ENCODE data around the gene PNLDC1.
"Not testable (repeated sequence)": the region's sequence is repeated elsewhere in the genome, so short reads cannot be mapped to it uniquely, and the experiment has no call there.

The PNLDC1 gene

DNA sequence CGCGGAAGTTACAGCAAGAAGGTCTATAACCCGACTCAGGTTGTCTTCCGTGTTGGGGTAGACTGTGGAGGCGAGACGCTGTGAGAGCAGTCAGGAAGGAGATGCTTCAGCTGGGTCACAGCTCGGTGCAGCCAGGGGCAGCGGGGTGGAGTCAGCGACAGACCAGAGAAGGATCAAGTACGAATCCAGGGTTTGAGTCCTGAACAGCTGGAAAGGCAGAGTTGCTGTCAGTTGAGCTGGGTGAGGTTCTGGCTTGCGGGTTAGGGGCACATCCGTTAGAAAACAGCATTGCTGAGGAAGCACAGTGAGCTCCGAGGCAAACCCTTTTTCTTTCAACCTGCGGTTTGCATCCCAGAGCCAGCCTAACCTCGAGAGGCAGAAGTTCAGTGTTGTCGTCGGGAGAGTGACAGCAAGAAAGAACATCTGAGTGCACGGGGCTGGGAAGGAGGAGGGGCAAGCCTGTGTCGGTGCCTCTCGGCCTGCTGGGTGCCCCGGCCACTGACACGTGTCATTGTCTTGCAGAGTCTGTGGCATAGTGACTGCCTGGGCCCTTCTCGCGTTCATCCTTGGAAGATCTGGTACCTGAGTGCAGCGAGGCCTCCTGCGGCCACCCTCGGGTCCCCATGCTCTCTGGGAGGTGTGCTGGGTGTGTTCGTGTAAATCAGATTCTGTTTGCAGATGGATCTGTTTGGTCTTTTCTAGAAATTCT, 20.0 kb downstream of the PNLDC1 start:
- no peak for DNase-seq (ENCODE audit: low read depth)
- TF ChIP-seq, protein P1, sequence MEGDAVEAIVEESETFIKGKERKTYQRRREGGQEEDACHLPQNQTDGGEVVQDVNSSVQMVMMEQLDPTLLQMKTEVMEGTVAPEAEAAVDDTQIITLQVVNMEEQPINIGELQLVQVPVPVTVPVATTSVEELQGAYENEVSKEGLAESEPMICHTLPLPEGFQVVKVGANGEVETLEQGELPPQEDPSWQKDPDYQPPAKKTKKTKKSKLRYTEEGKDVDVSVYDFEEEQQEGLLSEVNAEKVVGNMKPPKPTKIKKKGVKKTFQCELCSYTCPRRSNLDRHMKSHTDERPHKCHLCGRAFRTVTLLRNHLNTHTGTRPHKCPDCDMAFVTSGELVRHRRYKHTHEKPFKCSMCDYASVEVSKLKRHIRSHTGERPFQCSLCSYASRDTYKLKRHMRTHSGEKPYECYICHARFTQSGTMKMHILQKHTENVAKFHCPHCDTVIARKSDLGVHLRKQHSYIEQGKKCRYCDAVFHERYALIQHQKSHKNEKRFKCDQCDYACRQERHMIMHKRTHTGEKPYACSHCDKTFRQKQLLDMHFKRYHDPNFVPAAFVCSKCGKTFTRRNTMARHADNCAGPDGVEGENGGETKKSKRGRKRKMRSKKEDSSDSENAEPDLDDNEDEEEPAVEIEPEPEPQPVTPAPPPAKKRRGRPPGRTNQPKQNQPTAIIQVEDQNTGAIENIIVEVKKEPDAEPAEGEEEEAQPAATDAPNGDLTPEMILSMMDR (conservative IDR thresholded peaks at IDR 0.05; ENCODE audit: control insufficient read depth, insufficient read depth, low read depth, low read length): no peak
- H3K4me3 ChIP-seq (ENCODE audit: control insufficient read depth, low read depth, low read length): no peak overlapping the region

DNA sequence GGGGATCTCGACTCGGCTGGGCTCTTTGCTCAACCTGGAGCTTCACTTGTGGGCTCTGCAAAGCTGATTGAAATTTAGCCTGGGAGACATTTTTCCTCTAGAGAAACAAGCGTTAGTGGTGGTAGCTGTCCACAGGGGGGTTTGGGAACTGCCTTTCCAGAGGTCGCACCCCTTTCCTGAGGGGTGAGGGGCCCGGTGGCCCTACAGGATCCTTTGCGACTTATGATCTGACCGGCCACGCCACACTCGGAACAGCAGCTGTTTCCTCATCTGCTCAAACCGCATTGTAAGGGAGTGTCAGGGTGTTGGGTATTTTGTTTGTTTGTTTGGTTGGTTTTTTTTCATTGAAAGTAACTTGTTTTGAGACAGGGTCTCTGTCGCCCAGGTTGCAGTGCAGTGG, 21.0 kb downstream of the PNLDC1 start:
- H3K4me3 ChIP-seq (ENCODE audit: control insufficient read depth, low read depth, low read length): no peak overlapping the region
- no peak for DNase-seq (ENCODE audit: low read depth)
- TF ChIP-seq, protein P1 (conservative IDR thresholded peaks at IDR 0.05; ENCODE audit: control insufficient read depth, insufficient read depth, low read depth, low read length): no peak

DNA sequence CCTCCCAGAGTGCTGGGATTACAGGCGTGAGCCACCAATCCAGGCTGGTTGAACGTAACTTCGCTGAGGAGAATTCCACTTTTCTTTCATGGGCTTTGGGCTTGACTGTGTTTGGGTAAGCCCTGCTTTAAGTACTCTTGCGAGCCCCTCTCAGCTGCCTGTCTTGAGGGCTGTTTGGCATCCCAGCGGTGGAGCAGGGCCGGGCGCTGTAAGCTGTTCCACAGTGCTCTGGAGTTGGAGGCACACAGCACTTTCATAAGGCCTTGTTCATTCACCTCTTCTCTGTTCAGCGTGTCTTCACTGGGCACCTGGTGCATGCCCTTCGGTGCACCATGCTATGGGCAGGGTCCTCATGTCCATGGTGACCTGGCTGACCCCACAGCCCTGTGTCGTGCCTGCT, 21.6 kb downstream of the PNLDC1 start:
- H3K4me3 ChIP-seq (ENCODE audit: control insufficient read depth, low read depth, low read length): no peak overlapping the region
- TF ChIP-seq, protein P1 (conservative IDR thresholded peaks at IDR 0.05; ENCODE audit: control insufficient read depth, insufficient read depth, low read depth, low read length): no peak
- DNase-seq (ENCODE audit: low read depth): no peak

DNA sequence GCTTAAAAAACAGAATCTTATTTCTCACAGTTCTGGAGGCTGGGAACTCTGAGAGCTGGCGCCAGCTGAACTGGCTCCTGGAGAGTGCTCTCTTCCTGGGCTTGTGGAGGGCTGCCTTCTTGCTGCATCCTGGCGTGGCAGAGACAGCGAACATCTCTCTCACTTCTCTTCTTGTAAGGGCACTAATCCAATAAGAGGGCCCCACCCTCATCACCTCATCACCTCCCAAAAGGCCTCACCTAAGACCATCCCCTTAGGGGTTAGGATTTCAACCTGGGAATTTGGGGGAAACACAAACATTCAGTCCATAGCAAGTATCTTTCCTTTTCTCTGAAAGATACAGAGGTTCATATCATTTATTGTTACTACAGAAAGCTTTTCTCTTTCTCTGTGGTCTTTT, 23.9 kb downstream of the PNLDC1 start:
- H3K4me3 ChIP-seq (ENCODE audit: control insufficient read depth, low read depth, low read length): no peak overlapping the region
- TF ChIP-seq, protein P1 (conservative IDR thresholded peaks at IDR 0.05; ENCODE audit: control insufficient read depth, insufficient read depth, low read depth, low read length): no peak
- no peak for DNase-seq (ENCODE audit: low read depth)

DNA sequence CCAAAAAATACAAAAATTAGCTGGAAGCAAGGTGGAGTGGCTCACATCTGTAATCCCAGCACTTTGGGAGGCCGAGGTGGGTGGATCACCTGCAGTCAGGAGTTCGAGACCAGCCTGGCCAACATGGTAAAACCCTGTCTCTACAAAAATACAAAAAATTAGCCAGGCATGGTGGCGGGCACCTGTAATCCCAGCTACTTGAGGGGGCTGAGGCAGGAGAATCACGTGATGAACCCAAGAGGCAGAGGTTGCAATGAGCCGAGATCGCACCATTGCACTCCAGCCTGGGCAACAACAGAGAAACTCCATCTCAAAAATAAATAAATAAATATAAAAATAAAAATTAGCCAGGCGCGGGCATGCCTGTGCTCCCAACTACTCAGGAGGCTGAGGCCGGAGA, 24.6 kb downstream of the PNLDC1 start:
- not testable (repeated sequence) for DNase-seq (ENCODE audit: low read depth); H3K4me3 ChIP-seq (ENCODE audit: control insufficient read depth, low read depth, low read length)

DNA sequence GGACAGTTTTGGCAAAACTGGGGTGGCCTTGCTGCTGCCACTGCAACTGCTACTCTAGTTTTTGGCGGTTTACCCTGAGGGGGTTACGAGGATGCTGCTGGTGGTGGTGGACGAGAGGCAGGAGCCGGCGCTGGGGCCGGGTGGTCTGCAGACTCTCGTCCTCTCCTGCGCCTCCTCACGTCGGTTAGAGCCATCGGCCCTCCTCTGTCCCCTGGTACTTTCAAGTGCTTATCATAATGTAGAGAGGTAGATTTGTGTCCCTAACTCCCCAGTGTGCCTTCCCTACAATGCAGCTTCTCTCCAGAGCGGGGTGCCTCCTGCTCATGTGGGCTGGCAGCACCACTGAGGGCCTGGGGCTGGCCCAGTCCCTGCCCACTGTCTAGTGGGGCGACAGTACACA, 25.9 kb downstream of the PNLDC1 start:
- DNase-seq (ENCODE audit: low read depth): no peak
- H3K4me3 ChIP-seq (ENCODE audit: control insufficient read depth, low read depth, low read length): no peak overlapping the region
- TF ChIP-seq, protein P1 (conservative IDR thresholded peaks at IDR 0.05; ENCODE audit: control insufficient read depth, insufficient read depth, low read depth, low read length): no peak

DNA sequence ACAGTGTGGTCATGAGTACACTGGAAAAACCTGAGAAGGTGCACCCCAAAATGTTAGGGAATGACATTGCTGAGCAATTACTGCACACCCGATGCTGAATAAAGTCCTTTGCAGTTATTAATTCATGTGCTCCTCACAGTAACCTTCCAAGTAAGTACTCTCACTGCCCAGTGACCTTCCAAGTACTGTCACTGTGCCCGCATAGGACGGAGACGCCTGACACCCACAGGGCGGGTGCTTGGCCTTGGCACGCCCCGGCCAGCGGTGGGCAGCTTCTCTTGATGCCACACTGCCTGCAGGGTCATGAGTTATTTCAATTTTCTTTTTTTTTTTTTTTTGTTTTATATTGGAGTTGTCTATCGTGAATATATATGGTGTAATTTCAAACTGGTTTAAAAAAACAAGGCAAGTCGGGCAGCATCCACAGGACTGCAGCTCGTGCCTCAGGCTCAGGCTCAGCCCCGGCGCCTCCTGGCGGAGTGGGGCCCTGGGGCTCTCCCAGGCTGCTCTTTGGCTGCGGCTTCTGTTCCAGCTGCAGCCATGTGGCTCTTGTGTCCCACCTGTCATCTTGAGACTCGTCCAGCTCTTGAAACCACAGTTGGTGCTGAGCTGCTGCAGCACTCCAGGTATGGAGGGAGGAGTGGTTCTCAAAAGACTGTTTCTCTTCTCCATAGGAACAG, 27.0 kb downstream of the PNLDC1 start:
- TF ChIP-seq, protein P1 (conservative IDR thresholded peaks at IDR 0.05; ENCODE audit: control insufficient read depth, insufficient read depth, low read depth, low read length): no peak
- no peak for DNase-seq (ENCODE audit: low read depth)
- H3K4me3 ChIP-seq (ENCODE audit: control insufficient read depth, low read depth, low read length): no peak overlapping the region
